GM12873 (cell line): ENCODE measurements around the gene MTG1.
A peak's percentile ranks its signal among the peaks of the same experiment; 100 is the strongest.

Experiments used
- TF ChIP-seq, protein P1 (sequence below): IDR thresholded peaks from 2 replicates; pipeline ENCODE4 v1.5.1; 2012; ENCODE audit warnings: low read depth, mild to moderate bottlenecking, moderate library complexity, low read length, control low read depth; ENCODE audit not compliant: insufficient read depth; ENCODE audit errors: missing control alignments

Gene MTG1

DNA sequence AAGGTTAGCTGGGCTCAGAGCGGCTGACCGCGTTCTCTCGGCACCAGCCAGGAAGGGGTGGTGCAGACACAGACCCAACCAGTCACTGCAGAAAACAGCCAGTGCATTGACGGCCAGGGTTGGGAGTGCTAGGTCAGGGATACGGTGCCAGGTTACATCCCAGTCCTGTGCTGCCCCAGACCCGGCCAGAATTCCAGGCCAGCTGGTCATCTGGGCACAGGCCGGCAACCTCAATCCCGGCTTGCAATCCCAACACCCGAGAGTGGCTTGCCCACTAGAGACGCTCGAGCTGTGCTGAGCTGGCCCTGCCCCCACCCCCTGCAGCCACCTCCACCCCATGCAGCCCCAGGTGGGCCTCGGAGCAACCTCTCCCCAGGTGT lies 43.0 kb upstream of the MTG1 start:
- TF ChIP-seq, protein P1, sequence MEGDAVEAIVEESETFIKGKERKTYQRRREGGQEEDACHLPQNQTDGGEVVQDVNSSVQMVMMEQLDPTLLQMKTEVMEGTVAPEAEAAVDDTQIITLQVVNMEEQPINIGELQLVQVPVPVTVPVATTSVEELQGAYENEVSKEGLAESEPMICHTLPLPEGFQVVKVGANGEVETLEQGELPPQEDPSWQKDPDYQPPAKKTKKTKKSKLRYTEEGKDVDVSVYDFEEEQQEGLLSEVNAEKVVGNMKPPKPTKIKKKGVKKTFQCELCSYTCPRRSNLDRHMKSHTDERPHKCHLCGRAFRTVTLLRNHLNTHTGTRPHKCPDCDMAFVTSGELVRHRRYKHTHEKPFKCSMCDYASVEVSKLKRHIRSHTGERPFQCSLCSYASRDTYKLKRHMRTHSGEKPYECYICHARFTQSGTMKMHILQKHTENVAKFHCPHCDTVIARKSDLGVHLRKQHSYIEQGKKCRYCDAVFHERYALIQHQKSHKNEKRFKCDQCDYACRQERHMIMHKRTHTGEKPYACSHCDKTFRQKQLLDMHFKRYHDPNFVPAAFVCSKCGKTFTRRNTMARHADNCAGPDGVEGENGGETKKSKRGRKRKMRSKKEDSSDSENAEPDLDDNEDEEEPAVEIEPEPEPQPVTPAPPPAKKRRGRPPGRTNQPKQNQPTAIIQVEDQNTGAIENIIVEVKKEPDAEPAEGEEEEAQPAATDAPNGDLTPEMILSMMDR: no peak

DNA sequence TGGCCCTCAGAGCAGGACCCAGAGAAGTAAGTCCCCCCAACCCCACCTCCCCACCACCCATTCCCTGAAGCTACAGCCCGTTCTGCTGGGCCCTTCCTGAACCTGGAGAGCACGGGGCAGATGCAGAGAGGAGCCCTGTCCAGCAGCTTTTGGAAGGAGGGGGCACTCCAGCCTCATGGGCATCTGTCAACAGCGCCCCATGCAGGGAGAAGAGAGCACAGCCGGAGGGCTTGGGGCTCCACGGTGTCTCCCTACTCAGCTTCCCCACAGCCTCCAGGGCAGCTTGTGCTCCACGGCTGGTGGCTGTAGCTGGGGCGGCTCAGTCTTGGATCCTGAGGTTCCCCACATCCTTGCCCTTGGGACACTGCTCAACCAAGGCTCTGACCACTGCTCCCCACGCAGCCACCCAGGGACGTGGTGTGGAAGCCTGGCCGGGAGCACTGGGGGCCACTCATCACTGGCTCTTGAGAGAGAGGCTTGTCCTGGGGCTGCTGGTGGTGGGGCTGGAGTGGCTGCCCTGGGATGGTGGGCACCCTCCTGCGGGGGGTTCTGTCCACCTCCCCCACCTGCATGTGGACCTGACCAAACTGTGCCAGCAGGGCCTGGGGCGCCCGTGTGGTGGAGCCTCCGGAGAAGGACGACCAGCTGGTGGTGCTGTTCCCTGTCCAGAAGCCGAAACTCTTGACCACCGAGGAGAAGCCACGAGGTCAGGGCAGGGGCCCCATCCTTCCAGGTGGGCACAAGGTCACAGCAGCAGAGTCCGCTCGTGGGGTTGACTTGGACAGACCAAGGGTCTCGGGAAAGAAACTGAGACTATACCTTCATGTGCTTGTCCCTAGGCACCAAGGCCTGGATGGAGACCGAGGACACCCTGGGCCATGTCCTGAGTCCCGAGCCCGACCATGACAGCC lies 42.3 kb upstream of the MTG1 start:
- TF ChIP-seq, protein P1: peak; percentile 18

DNA sequence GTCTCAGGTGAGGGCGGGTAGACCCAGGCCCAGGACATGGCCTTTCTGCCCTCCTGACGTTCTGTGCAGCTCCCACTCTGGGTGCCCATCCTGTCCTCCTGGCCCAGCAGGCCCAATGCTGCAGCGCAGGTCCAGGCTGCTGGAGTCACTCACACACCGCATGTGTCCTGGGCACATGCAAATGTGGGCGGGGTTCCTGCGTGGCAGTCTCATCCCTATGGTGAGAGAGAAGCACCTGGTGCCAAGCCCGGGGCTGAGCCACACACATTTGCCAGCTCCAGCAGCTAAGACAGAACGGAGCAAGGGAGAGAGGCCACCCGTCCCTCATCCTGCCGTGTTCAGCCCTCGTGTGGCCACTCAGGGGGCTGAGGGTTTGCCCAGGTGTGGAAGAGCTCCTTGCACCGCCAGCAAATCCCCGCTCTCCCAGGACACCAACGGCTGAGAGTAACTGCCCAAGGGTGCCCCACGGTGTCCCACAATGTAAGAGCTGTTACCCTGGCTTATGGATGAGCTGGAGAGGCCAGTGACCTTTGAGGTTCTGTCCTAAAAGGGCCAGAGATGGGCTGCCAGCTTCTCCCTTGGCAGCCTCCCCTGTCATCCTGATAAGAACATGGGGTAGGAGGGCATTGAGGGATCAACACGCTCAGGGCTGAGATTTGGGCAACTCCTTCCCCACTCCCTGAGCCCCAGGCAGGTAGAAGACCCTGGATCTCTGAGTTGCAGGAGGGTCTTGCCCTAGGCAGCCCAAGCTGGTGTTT lies 40.6 kb upstream of the MTG1 start:
- TF ChIP-seq, protein P1: no peak

DNA sequence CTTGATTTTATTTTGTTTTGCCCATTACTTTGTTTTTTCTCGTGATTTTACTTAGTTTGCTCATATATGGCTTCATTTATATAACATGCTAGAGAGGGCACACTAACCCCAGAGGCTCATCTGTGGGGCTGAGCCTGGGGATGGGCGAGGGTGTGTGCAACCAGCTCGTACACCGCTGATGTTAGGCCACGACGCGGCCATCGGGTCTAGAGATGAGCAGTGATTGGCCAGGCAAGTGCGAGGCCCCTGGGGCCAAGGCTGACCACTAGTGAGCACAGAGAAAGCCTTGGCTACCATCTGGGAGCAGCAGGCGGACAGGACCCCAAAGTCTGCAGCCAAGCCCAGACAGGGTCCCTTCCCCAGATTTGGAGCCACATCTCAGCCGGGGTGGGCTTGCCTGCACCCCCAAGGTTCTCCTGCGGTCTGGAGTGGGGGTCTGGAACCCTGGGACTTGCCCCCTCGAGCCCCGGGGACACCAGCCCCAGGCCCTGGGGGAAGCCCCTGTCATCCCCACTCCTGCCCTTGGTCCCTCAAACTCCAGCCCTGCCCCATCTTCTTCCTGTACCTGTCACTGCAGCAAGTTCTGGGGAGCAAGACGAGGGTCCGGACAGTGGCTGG lies 39.9 kb upstream of the MTG1 start:
- TF ChIP-seq, protein P1: no peak

DNA sequence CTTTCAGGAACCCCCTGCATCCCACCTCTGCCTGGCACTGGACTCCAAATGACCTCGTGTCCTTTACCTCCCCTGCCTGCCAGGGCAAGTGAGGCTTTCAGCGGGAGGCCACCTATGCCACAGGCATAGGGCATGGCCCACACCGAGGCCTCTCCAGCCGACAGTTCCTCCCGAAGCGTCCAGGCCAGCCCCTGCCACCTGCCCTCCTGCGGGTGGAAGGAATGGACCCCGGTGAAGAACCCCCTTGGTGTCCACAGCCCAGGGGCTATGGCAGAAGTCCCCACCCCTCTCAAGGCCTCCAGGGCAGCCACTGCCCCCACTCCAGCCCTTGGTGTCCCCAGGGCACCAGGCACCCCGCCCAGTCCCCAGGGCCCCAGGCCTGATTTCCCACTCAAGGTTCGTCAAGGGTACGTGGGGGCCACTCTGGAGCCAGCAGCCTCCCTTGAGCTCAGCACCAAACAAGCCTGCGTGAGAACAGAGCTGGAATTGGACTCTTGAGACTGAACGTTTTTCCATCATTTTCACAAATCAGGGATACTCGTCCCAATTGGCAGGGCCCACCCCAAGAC lies 39.2 kb upstream of the MTG1 start:
- TF ChIP-seq, protein P1: no peak

DNA sequence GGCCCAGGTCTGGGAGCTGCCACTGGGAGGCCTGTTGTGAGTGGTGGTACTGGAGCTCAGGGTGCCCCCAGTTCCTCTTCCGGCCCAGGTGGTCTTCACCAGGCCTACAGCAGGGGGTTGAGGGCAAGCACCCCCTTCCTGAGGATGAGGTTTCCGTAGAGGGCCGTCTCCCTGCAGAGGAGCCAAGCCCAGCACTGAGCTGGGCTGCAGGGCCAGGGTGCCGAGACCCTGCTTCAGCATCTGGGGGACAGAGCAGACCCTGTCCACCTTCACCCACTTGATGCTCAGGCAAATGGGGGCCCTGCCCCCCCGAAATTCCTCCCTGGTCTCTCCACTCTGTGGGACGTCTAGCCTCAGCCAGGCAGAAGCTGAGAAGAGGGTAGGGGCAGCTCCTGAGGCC lies 38.7 kb upstream of the MTG1 start:
- TF ChIP-seq, protein P1: no peak
